GM23338 (cell line): ENCODE data around the gene ITSN2. TPM values are rescaled to one million over a fixed set of nuclear protein-coding genes. Genes with fewer than 3 reads are reported as not detected.

Experiments used
- ATAC-seq: fragments of 200-7000 bp; cut with Tn5 transposase; 3 replicates; pipeline ENCODE4 v1.9.1; 2020
- DNase-seq: peaks from one replicate; pipeline ENCODE4 v3.0.0-alpha.2; 2015; ENCODE audit warnings: low spot score
- H2AFZ ChIP-seq: fragments of 200-600 bp; sonication (generic); 2 replicates; pipeline ENCODE4 v1.8.0; 2016; ENCODE audit warnings: antibody characterized with exemption, mild to moderate bottlenecking, moderate library complexity
- H3F3A ChIP-seq: fragments of 200-600 bp; sonication (generic); replicated peaks from 2 replicates; pipeline ENCODE4 v1.8.0; 2017; ENCODE audit warnings: antibody characterized with exemption, mixed run types, low read depth
- H3K27ac ChIP-seq: fragments of 200-600 bp; sonication (generic); 2 replicates; pipeline ENCODE4 v1.6.1; 2016; ENCODE audit warnings: low read depth
- H3K27me3 ChIP-seq: fragments of 200-600 bp; sonication (generic); 2 replicates; pipeline ENCODE4 v1.8.0; 2016; ENCODE audit warnings: mild to moderate bottlenecking, mixed run types, moderate library complexity; ENCODE audit not compliant: insufficient read depth
- H3K36me3 ChIP-seq: fragments of 200-600 bp; sonication (generic); 2 replicates; pipeline ENCODE4 v1.8.0; 2016; ENCODE audit warnings: mild to moderate bottlenecking; ENCODE audit not compliant: insufficient read depth
- H3K4me1 ChIP-seq: fragments of 200-600 bp; sonication (generic); 2 replicates; pipeline ENCODE4 v1.8.0; 2016; ENCODE audit warnings: mild to moderate bottlenecking, moderate library complexity; ENCODE audit not compliant: insufficient read depth
- H3K4me2 ChIP-seq: fragments of 200-600 bp; sonication (generic); 2 replicates; pipeline ENCODE4 v1.7.1; 2017; ENCODE audit warnings: mixed run types
- H3K4me3 ChIP-seq: fragments of 200-600 bp; sonication (generic); 2 replicates; pipeline ENCODE4 v1.6.1; 2016; ENCODE audit warnings: mixed run types
- H3K79me2 ChIP-seq: fragments of 200-600 bp; sonication (generic); replicated peaks from 2 replicates; pipeline ENCODE4 v1.8.0; 2017; ENCODE audit warnings: mild to moderate bottlenecking; ENCODE audit not compliant: insufficient read depth
- H3K9me2 ChIP-seq: fragments of 200-600 bp; sonication (generic); 2 replicates; pipeline ENCODE4 v1.8.0; 2017; ENCODE audit not compliant: insufficient read depth
- H4K20me1 ChIP-seq: fragments of 200-600 bp; sonication (generic); replicated peaks from 2 replicates; pipeline ENCODE4 v1.8.0; 2017; ENCODE audit warnings: mild to moderate bottlenecking; ENCODE audit not compliant: insufficient read depth
- H3K27ac Mint-ChIP-seq: 2 replicates; pipeline ENCODE4 v1.8.0; 2020; ENCODE audit warnings: inconsistent platforms, mild to moderate bottlenecking, moderate library complexity, mixed read lengths
- H3K27me3 Mint-ChIP-seq: 3 replicates; pipeline ENCODE4 v1.8.0; 2022; ENCODE audit warnings: low read depth, mild to moderate bottlenecking, moderate library complexity, mixed read lengths, inconsistent platforms; ENCODE audit not compliant: insufficient read depth, poor library complexity
- H3K36me3 Mint-ChIP-seq: 3 replicates; pipeline ENCODE4 v1.8.0; 2021; ENCODE audit warnings: low read depth, mild to moderate bottlenecking, inconsistent platforms, moderate library complexity, mixed read lengths
- H3K4me1 Mint-ChIP-seq: 3 replicates; pipeline ENCODE4 v1.8.0; 2020; ENCODE audit warnings: mild to moderate bottlenecking, inconsistent platforms, mixed read lengths
- H3K4me3 Mint-ChIP-seq: 3 replicates; pipeline ENCODE4 v1.8.0; 2021; ENCODE audit warnings: moderate library complexity, mild to moderate bottlenecking, inconsistent platforms, mixed read lengths
- H3K9me3 Mint-ChIP-seq: 3 replicates; pipeline ENCODE4 v1.8.0; 2020; ENCODE audit warnings: moderate library complexity, mild to moderate bottlenecking, inconsistent platforms, mixed read lengths
- CREB1 ChIP-seq: fragments of 250-450 bp; sonication (Bioruptor Pico); IDR thresholded peaks from 2 replicates; pipeline ENCODE4 v1.5.0; 2020; ENCODE audit warnings: low read depth, mild to moderate bottlenecking, moderate library complexity
- EZH2 ChIP-seq: fragments of 200-600 bp; sonication (generic); IDR thresholded peaks from one replicate; pipeline ENCODE4 v1.8.0; 2017; ENCODE audit warnings: antibody characterized with exemption, mild to moderate bottlenecking, low read depth; ENCODE audit not compliant: unreplicated experiment
- EZH2phosphoT487 ChIP-seq: fragments of 200-600 bp; sonication (generic); IDR thresholded peaks from one replicate; pipeline ENCODE4 v1.8.1; 2018; ENCODE audit warnings: antibody characterized with exemption; ENCODE audit not compliant: unreplicated experiment
- JUNB ChIP-seq: IDR thresholded peaks from one replicate; pipeline ENCODE4 v1.6.1; 2016; ENCODE audit warnings: antibody characterized with exemption; ENCODE audit not compliant: unreplicated experiment
- POLR2AphosphoS5 ChIP-seq: IDR thresholded peaks from 2 replicates; pipeline ENCODE4 v1.6.1; 2016; ENCODE audit warnings: antibody characterized with exemption, low read depth
- REST ChIP-seq: IDR thresholded peaks from one replicate; pipeline ENCODE4 v1.6.1; 2018; ENCODE audit warnings: antibody characterized with exemption; ENCODE audit not compliant: unreplicated experiment
- STAT1 ChIP-seq: IDR thresholded peaks from one replicate; pipeline ENCODE4 v1.6.1; 2016; ENCODE audit warnings: antibody characterized with exemption; ENCODE audit not compliant: unreplicated experiment
- ZNF114 ChIP-seq: fragments of 250-450 bp; sonication (Bioruptor Pico); IDR thresholded peaks from 2 replicates; pipeline ENCODE4 v1.5.0; 2020; ENCODE audit warnings: mild to moderate bottlenecking, moderate library complexity
- ZNF331 ChIP-seq: fragments of 250-450 bp; sonication (Bioruptor Pico); IDR thresholded peaks from 2 replicates; pipeline ENCODE4 v1.5.0; 2020; ENCODE audit warnings: low read depth, mild to moderate bottlenecking, moderate library complexity
- polyA plus RNA-seq: library from polyadenylated mRNA; unstranded; fragments of >200 nt; fragmentation: Nextera tagmentation; extraction: Ambion mirVana; gene quantifications from 2 replicates; pipeline ENCODE4 v1.2.1, GENCODE V29; 2016
- total RNA-seq: library from RNA; depleted of rRNA; stranded (reverse); fragments of >200 nt; shearing (Covaris generic); gene quantifications from 2 replicates; pipeline ENCODE4 v1.2.3, GENCODE V29; 2014
- TF ChIP-seq, protein P1 (sequence below): fragments of 250-450 bp; sonication (Bioruptor Pico); IDR thresholded peaks from 2 replicates; pipeline ENCODE4 v1.5.0; 2020; ENCODE audit warnings: mild to moderate bottlenecking, moderate library complexity

Gene ITSN2
- total and polyA plus RNA-seq, 2 experiments from 2014 or later, result 17.1 to 17.8 TPM

GRCh38 chr2:24274809-24275208, 85.5 kb downstream of the ITSN2 start:
- Histone ChIP-seq H3K4me1 (0 out of 2 replicates have a peak, but pooled peaks cover 4% of the 10 kb centered on the region), H3K79me2 (no peaks in the 10 kb centered on the region), H3K27me3 (no peaks in the 10 kb centered on the region), H3K27ac (no peak overlapping the region), H3K4me2 (no peak overlapping the region), H3F3A (no peaks in the 10 kb centered on the region), H2AFZ (no peak overlapping the region), H3K9me2 (no peaks in the 10 kb centered on the region), H3K4me3 (no peak overlapping the region), H4K20me1 (no peaks in the 10 kb centered on the region; the same call in 1 of the 2 replicates), H3K36me3 (no peaks in the 10 kb centered on the region; the same call in 1 of the 2 replicates)
- Mint-ChIP-seq H3K4me3 (no peak overlapping the region), H3K27me3 (no peaks in the 10 kb centered on the region), H3K27ac (no peak overlapping the region), H3K9me3 (no peaks in the 10 kb centered on the region), H3K36me3 (no peaks in the 10 kb centered on the region), H3K4me1 (peaks cover 7% of the 10 kb centered on the region)
- DNase-seq (no peak), ATAC-seq (no peak)
- no peak for TF ChIP-seq REST
- TF ChIP-seq EZH2, result no peak
- no peak for TF ChIP-seq ZNF331
- TF ChIP-seq ZNF114 (CRISPR knock-in tag), result no peak
- no peak for TF ChIP-seq JUNB
- no peak for TF ChIP-seq CREB1 (CRISPR knock-in tag)

GRCh38 chr2:24273598-24273997, 86.7 kb downstream of the ITSN2 start:
- Histone ChIP-seq H3K4me2 (no peak overlapping the region), H3K4me1 (0 out of 2 replicates have a peak, but pooled peaks cover 4% of the 10 kb centered on the region), H3K36me3 (no peaks in the 10 kb centered on the region; the same call in 1 of the 2 replicates), H3K27me3 (no peaks in the 10 kb centered on the region), H3K9me2 (no peaks in the 10 kb centered on the region), H3K79me2 (no peaks in the 10 kb centered on the region), H3K27ac (no peak overlapping the region), H3F3A (no peaks in the 10 kb centered on the region), H3K4me3 (no peak overlapping the region), H2AFZ (no peak overlapping the region), H4K20me1 (no peaks in the 10 kb centered on the region; the same call in 1 of the 2 replicates)
- ATAC-seq (no peak), DNase-seq (no peak)
- no peak overlapping the region for H3K27ac Mint-ChIP-seq
- H3K9me3 Mint-ChIP-seq, result no peaks in the 10 kb centered on the region
- H3K36me3 Mint-ChIP-seq, result no peaks in the 10 kb centered on the region
- peaks cover 7% of the 10 kb centered on the region for H3K4me1 Mint-ChIP-seq
- H3K4me3 Mint-ChIP-seq, result no peak overlapping the region
- no peaks in the 10 kb centered on the region for H3K27me3 Mint-ChIP-seq
- no peak for TF ChIP-seq POLR2AphosphoS5
- no peak for TF ChIP-seq STAT1
- no peak for TF ChIP-seq CREB1 (CRISPR knock-in tag)
- no peak for TF ChIP-seq EZH2
- TF ChIP-seq EZH2phosphoT487, result no peak
- TF ChIP-seq, protein P1, sequence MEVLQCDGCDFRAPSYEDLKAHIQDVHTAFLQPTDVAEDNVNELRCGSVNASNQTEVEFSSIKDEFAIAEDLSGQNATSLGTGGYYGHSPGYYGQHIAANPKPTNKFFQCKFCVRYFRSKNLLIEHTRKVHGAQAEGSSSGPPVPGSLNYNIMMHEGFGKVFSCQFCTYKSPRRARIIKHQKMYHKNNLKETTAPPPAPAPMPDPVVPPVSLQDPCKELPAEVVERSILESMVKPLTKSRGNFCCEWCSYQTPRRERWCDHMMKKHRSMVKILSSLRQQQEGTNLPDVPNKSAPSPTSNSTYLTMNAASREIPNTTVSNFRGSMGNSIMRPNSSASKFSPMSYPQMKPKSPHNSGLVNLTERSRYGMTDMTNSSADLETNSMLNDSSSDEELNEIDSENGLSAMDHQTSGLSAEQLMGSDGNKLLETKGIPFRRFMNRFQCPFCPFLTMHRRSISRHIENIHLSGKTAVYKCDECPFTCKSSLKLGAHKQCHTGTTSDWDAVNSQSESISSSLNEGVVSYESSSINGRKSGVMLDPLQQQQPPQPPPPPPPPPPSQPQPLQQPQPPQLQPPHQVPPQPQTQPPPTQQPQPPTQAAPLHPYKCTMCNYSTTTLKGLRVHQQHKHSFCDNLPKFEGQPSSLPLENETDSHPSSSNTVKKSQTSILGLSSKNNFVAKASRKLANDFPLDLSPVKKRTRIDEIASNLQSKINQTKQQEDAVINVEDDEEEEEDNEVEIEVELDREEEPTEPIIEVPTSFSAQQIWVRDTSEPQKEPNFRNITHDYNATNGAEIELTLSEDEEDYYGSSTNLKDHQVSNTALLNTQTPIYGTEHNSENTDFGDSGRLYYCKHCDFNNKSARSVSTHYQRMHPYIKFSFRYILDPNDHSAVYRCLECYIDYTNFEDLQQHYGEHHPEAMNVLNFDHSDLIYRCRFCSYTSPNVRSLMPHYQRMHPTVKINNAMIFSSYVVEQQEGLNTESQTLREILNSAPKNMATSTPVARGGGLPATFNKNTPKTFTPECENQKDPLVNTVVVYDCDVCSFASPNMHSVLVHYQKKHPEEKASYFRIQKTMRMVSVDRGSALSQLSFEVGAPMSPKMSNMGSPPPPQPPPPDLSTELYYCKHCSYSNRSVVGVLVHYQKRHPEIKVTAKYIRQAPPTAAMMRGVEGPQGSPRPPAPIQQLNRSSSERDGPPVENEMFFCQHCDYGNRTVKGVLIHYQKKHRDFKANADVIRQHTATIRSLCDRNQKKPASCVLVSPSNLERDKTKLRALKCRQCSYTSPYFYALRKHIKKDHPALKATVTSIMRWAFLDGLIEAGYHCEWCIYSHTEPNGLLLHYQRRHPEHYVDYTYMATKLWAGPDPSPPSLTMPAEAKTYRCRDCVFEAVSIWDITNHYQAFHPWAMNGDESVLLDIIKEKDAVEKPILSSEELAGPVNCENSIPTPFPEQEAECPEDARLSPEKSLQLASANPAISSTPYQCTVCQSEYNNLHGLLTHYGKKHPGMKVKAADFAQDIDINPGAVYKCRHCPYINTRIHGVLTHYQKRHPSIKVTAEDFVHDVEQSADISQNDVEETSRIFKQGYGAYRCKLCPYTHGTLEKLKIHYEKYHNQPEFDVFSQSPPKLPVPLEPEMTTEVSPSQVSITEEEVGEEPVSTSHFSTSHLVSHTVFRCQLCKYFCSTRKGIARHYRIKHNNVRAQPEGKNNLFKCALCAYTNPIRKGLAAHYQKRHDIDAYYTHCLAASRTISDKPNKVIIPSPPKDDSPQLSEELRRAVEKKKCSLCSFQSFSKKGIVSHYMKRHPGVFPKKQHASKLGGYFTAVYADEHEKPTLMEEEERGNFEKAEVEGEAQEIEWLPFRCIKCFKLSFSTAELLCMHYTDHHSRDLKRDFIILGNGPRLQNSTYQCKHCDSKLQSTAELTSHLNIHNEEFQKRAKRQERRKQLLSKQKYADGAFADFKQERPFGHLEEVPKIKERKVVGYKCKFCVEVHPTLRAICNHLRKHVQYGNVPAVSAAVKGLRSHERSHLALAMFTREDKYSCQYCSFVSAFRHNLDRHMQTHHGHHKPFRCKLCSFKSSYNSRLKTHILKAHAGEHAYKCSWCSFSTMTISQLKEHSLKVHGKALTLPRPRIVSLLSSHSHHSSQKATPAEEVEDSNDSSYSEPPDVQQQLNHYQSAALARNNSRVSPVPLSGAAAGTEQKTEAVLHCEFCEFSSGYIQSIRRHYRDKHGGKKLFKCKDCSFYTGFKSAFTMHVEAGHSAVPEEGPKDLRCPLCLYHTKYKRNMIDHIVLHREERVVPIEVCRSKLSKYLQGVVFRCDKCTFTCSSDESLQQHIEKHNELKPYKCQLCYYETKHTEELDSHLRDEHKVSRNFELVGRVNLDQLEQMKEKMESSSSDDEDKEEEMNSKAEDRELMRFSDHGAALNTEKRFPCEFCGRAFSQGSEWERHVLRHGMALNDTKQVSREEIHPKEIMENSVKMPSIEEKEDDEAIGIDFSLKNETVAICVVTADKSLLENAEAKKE (CRISPR knock-in tag), result no peak
